ENCODE measurements around the gene TMEM145.
"Not testable (repeated sequence)": the region's sequence is repeated elsewhere in the genome, so short reads cannot be mapped to it uniquely, and the experiment has no call there.

Gene TMEM145

DNA sequence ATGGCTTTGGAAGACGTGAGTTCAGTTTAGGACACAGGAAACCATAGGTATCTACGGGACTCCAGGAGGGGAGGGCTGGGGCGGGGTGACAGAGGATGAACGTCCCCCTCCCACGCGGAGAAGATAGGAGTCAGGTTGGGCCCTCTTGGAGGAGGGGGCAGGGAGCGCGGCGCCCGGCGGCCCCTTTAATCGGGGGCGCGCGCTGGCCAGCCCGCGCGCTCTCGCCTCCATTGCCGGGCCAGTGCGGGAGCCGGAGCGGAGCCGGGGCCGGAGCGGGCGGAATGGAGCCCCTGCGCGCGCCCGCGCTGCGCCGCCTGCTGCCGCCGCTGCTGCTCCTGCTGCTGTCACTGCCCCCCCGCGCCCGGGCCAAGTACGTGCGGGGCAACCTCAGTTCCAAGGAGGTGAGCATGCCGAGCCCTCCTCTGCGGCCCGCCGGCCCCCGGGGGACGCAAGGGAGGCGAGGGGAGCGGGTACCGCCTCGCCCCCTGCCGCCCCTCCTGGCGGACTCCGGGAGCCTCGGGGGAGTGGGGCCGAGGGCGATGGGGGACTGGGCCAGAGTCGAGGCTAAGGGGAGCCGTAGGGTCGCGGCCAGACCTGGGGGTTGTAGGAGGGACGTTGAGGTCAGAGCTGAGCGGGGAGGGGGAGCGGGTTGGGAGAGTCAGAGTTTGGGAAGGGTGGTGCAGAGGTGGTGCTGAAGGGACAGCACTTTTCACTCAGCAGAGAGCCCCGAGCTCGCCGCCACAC is at the start of gene TMEM145:
Gene TMEM145 (plus strand): TSS at position 214 of the 744 bp plus-strand sequence. CDS start 68 bp downstream, at position 282.
- DNase-seq = peak; percentile 42

DNA sequence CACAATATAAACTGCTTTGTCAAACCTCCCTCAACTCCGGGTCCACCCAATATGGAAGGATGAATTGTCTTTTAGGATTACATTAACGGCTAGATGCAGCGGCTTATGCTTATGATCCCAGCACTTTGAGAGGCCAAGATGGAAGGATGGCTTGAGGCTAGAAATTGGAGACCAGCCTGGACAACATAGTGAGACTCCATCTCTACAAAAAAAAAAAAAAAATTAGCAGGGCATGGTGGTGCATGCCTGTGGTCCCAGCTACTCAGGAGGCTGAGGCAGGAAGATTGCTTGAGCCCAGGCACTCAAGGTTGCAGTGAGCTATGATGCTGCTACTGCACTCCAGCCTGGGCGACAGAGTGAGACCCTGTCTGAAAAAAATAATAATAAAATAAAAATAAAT is 47.0 kb upstream of the TMEM145 start:
- DNase-seq = not testable (repeated sequence)

DNA sequence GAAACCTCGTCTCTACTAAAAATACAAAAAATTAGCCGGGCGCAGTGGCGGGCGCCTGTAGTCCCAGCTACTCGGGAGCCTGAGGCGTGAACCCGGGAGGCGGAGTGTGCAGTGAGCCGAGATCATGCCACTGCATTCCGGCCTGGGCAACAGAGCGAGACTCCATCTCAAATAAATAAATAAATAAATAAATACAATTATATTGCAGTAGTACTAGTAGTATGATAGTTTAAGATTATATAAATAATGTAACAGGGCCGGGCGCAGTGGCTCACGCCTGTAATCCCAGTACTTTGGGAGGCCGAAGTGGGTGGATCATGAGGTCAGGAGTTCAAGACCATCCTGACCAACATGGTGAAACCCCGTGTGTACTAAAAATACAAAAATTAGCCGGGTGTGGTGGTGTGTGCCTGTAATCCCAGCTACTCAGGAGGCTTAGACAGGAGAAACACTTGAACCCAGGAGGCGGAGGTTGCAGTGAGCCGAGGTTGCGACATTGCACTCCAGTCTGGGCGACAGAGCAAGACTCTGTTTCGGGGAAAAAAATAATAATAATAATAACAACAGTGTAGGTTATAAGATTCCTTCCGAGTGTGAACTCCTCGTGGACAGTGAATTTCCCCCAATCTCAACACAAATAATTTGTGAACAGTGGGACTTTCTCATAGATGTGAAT is 46.0 kb upstream of the TMEM145 start:
- not testable (repeated sequence) for DNase-seq

DNA sequence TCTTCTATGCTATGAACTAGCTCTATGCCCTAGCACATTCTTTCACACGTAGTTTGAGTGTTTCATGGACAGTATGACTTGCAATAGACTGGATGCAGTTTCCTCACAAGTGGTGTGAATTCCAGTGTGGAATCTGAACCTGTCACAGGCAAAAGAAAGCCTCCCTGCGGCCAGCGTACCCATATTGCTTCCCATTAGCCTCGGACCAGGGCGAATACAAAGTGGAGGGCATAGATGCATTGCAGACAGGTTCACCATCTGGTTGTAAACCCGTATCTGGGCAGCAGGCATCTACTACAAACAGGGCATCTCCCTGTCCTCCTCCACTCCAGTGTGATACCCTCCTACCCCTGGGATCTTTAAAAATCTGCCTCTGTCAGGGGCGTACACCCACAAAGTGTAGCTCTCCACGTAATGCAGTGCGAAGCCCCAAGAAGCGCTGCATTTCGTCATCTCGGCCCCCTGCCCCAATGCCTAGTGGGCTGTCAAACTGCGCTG is 45.4 kb upstream of the TMEM145 start:
- no peak for DNase-seq

DNA sequence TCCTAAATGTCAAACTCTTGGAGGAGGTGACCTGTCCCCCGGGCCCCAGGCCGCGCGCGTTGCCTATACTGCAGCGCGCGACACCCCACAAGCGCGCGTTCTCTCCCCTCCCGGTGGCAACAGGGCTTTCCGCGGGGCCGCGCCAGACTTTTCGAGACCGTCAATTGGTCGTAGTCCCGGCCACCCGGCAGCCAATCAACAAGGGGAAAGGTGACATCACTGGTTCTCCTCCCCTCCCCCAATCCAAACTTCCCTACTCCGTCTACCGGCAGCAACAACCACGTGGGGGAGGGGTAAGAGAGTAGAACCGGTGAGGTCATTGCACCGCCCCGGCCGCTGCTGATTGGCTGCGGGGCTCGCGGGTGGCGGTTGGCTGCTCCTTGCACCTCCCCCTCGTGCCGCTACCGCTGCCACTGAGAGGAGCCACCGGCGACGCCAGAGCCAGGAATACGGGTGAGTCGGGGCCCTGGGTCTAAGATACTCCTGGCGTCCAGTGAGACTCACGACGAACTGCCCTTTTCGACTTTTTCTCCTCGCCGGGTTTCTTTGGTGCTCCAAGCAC is 44.9 kb upstream of the TMEM145 start:
- peak; percentile 99 for DNase-seq

DNA sequence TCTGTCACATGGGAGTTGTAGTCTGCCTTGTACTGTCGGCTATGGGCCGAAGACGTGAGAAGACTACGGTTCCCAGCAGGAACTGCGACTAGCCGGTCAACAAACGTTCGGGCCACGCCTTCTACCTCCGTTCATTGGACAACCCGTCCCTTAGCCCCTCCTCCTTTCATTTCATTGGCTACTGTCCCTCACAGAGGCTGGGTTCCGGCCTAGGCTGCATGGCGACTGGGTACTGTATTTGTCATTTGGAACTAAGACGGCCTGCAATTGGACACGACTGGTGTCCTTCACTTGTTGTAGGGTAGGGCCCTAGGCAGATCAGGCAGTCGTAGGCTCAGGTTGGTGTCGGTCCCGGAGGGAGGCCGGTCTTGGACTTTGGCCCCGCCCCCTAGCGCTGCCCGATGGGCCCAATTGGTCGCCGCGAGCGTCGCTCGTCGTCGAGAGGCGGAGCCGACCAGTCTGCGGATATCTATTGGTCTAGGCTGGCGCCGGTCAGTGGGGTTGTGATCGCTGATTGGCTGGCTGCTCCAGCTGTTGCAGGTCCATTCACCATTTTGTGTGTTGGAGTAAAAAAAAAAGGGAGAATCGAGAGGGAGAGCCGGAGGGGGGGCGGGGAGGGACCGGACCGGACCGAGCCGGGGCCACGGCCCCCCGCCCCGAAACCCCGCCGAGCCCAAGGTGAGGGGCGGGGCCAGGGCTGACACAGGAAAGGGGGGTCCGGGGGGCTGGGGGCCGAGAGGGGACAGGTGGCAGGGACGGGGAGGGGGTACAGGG is 44.2 kb upstream of the TMEM145 start, which contains the start of gene CIC:
Gene CIC (plus strand): TSS at position 549 of the 774 bp plus-strand sequence. CDS start 2,532 bp downstream, outside the sequence.
- DNase-seq = peak; percentile 99

DNA sequence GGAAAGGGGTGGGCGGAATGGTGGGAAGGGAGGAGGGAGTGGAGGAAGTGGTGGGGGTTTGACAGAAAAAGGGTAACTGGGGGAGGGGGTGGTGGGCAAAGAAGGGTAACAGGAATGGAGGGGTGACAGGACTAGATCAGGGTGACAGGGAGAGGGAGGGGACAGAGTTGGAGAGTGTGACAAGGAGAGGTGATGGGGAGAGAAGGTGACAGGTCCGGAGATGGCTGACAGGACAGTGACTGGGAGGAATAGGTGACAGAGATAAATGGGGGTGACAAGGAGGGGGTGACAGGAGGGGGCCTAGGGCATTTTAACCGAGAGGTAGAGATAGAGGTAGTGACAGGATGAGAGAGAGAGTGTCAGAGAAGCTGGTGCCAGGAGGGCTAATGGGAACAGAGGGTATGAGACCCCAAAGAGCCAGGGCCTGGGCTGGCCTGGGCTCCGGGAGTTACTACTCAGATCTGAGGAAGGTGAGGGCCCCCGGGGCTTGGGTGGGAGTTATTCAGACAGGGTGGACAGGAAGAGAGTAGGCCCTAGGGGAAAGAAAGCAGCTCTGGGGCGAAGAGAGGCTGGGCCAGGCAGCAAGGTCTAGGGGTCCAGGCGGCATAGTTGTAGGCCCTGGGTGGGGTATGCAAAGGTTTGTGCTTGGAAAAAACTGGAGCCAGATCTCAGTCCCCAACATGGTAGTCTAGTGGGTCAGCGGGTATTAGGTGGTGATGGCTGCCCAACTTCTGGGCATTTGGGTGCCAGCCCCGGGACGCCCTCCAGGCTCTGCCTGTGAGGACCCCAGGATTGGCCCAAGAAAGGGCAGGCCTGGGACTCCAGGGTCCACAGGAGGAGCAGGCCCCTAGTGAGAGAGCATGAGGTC is 43.4 kb upstream of the TMEM145 start:
- DNase-seq = no peak

DNA sequence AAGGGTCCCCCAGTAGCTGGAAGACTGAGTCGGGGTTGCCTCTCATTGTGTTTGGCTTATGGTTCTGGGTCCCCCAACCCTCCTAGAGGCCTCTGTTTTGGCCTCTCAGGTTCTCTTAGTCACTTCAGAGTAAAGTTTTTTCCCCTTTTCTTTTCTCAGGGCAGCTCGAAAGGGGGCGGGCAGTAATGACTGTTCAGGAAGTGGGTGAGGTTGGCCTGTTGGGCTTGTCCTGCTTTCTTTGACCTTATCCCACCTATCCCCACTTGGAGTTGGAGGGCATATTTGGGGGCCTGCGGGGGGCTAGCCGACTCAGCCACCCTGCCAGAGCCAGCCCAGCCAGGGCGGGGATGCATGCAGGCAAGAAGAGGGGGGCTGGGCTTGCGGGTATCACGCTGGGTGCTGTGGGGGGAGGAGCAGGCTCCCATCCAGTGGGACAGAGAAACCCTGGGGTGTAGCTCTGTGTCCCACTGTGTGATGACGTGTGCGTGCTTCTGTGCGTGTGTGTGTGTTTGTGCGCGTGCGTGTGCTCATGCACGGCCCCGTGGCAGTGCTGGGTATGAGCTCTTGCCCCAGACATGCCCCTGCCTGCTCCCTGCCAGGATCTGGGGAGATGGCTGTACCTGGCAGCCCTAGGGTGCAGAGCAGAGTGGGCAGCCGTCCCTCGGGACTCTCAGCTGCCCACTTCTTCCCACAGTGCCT is 42.6 kb upstream of the TMEM145 start:
- no peak for DNase-seq

DNA sequence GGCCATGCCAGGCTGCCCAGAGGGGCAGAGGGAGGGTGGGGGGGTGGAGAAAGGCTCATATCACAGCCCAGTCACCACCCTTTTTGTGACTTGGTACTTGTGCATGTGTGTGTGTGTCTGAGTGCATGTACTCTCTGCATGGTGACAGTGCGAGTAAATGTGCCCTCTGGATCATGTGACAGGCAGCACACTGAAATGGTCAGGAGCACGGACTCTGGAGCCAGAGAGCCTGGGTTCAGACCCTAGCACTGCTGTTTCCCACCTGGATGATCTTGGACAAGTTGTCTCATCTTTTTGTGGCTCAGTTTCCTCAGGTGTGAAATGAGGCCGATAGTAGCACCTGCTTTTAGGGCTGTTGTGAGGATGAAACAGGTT is 42.1 kb upstream of the TMEM145 start:
- DNase-seq = no peak

DNA sequence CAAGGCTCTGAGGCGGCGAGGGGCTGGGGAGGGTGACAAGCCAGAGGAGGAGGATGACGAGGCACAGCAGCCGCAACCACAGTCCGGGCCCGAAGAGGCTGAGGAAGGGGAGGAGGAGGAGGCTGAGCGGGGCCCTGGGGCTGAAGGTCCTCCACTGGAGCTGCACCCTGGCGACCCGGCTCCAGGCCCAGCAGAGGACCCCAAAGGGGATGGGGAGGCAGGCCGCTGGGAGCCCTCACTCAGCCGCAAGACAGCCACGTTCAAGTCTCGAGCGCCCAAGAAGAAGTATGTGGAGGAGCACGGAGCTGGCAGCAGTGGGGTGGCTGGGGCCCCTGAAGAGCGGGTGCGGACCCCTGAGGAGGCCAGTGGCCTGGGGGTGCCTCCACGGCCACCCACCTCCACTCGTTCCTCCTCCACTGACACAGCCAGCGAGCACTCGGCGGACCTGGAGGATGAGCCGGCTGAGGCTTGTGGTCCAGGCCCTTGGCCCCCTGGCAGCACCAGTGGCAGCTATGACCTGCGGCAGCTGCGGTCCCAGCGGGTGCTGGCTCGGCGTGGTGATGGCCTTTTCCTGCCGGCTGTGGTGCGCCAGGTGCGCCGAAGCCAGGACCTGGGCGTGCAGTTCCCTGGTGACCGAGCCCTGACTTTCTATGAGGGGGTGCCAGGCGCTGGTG is 41.1 kb upstream of the TMEM145 start:
- no peak for DNase-seq

DNA sequence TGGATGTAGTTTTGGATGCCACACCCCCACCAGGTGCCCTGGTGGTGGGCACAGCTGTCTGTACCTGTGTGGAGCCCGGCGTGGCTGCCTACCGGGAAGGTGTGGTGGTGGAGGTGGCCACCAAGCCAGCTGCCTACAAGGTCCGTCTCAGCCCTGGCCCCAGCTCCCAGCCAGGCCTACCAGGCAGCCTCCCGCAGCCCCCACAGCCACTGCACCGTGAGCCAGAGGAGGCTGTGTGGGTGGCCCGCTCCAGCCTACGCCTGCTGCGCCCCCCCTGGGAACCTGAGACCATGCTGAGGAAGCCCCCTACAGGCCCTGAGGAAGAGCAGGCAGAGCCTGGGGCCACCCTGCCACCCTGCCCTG is 40.6 kb upstream of the TMEM145 start:
- no peak for DNase-seq

DNA sequence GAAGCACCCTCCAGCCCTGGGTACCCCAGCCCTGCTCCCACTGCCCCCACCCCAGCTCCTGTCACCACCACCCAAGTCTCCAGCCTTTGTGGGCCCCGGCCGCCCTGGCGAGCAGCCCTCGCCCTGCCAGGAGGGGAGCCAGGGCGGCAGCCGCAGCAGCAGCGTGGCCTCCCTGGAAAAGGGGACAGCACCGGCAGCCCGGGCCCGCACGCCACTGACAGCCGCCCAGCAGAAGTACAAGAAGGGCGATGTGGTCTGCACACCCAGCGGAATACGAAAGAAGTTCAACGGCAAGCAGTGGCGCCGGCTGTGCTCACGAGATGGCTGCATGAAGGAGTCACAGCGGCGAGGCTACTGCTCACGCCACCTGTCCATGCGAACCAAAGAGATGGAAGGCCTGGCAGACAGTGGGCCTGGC is 40.1 kb upstream of the TMEM145 start:
- DNase-seq = no peak

DNA sequence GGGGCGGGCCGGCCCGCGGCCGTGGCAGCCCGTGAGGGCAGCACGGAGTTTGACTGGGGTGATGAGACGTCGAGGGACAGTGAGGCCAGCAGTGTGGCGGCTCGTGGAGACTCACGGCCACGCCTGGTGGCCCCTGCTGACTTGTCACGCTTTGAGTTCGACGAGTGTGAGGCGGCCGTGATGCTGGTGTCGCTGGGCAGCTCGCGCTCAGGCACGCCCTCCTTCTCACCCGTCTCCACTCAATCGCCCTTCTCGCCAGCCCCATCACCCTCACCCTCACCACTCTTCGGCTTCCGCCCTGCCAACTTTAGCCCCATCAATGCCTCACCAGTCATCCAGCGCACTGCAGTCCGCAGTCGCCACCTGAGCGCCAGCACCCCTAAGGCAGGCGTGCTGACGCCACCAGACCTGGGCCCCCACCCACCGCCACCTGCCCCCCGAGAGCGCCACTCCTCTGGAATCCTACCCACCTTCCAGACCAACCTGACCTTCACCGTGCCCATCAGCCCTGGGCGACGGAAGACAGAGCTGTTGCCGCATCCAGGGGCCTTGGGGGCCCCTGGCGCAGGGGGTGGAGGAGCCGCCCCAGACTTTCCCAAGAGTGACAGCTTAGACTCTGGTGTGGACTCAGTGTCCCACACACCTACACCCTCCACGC is 39.6 kb upstream of the TMEM145 start:
- DNase-seq = no peak

DNA sequence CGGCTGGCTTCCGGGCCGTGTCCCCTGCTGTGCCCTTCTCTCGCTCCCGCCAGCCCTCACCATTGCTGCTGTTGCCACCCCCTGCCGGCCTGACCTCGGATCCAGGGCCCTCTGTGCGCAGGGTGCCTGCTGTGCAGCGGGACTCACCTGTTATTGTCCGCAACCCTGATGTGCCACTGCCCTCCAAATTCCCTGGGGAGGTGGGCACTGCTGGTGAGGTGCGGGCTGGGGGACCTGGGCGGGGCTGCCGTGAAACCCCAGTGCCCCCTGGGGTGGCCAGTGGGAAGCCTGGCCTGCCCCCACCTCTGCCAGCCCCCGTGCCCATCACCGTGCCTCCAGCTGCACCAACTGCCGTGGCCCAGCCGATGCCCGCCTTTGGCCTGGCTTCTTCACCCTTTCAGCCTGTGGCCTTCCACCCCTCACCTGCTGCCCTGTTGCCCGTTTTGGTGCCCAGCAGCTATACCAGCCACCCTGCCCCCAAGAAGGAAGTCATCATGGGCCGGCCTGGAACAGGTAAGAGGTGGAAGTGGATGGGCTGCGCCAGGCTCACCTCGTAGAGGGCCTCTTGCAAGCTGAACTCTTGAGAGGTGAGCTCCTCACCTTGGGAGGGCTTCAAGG is 38.9 kb upstream of the TMEM145 start:
- no peak for DNase-seq

DNA sequence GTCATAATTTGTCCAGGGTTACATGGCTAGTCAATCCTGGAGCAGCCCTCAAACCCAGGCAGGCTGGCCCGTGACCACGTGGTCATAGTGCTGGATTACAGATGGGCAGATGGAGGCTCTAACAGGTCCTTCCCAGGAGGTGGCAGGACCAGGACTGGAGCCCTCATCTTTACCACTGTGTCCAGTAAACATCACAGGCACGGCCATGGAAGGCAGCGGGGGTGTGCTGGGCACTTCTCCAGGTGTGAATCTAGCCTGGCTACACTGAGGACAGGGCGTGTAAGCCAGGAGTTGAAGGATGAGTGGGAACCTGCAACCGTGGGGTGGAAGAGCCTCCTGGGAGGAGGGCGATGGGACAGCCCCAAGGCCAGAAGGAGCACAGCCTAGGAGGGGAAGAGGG is 38.0 kb upstream of the TMEM145 start:
- no peak for DNase-seq

DNA sequence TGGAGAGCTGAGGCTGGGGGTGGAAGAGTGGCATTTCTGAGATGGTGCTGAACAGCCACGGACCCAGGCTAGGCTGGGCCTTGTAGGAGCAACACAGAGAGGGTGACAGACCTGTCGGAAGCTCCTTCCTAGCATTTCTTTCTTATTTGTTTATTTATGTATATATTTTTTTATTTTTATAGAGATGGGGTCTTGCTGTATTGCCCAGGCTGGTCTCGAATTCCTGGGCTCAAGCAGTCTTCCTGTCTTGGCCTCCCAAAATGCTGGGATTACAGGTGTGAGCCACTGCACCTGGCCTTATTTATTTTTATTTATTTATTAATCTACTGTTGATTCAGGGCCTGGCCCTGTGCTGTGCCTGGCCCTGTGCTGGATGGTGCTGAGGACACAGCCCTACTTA is 37.6 kb upstream of the TMEM145 start:
- no peak for DNase-seq

DNA sequence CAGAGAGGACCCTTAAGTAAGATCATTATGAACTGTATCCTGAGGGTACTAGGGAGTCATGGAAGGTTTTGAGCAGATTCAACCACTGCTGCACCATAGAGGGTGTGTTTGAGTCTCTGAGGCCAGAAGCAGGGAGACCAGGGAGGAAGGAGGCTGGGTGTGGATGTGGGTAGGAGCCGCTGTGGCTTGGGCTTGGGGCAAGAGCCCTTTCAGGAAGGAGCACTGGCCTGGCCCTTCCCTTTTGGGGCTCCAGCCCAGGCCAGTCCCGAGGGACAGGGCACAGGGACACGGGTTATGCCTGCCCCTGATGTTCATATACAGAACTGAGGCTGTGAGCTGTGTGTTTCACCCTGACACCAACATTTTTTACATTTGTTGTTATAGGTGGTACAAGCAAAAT is 36.8 kb upstream of the TMEM145 start:
- DNase-seq = no peak

DNA sequence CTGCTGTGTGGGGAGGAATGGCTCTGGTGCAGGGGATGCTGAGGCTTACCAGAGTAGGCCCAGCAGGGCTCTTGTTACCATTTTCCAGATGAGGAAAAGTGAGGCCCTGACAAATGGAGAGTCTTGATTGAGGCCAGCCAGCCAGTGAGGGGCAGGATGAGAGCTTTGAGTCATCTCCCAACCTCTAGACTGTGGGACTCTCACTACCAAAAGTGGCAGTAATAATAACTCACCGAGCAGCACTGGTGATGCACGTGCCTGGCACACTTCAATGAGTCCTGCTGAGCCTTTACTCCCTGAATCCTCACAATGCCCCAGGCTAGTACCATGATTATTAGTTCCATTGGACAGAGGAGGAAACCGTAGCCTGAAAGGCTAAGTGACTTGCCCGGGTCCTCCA is 36.3 kb upstream of the TMEM145 start:
- no peak for DNase-seq

DNA sequence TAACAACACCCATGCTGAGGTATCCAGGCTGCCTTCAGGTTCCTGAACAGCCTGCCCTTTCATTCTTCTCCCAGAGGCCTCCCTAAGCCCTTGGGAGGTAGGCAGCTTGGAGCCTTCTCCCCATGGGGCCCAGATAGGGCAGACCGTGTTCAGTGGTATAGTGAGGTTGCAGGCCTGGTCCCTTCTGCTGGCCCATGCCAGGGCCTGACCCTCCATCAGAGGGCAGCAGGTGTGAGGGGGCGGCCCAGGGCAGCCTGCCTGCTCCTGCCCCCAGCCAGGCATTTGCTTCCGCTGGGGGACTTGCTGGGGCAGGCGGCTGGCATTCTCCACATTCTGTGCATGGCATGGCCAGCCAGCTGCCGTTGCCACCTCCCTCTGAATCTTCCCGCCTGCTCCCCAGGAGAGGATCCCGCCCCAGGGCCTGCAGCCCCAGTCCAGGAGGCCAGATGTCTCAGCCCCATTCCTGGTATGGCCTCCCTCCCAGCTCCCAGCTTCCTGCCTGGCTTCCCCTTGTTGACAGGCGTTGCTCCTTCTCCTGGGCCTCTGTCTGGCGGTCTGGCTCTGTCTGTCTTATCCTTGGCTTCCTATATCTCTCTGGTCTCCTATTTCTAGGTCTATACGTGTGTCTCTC is 35.2 kb upstream of the TMEM145 start:
- DNase-seq = no peak

Measured in NCI-H510A treated with DMSO at 0.1 percent for 48 hours (cell line).